K562 (cell line): Measurements from ENCODE around the gene FGFRL1. TPM values are rescaled to one million over a fixed set of nuclear protein-coding genes. Genes with fewer than 3 reads are reported as not detected.

Experiments used
- ATAC-seq: fragments of 200-7000 bp; cut with Tn5 transposase; 3 replicates; pipeline ENCODE4 v1.9.1; 2020; ENCODE audit warnings: moderate library complexity
- BruUV-seq: library from RNA; stranded (reverse); fragments of 400-500 nt; replicated peaks from 2 replicates; lab custom pipeline; 2021; lab: Mats Ljungman, UMichigan
- CTCF ChIA-PET: fragments of 300-600 bp; formaldehyde crosslinking; extraction: SDS; loops from one replicate; lab custom pipeline; 2021; ENCODE audit warnings: low intra/inter-chr PET ratio; lab: Yijun Ruan, JAX
- POLR2A ChIA-PET: fragments of 300-600, 350-650 bp; sonication (Branson Sonifier 250); formaldehyde crosslinking; extraction: SDS; loops from one replicate; lab custom pipeline; 2021; ENCODE audit warnings: antibody characterized with exemption, inconsistent platforms; lab: Yijun Ruan, JAX
- DNase-seq, 4 experiments: peaks; one replicate each; pipeline versions ENCODE4 v3.0.0 to v3.0.0-alpha.2; 2011 to 2018; ENCODE audit warnings: low spot score in 3 of 4, mixed read lengths in 3 of 4; ENCODE audit errors: extremely low read depth in 1 of 4
- FAIRE-seq: peaks from 2 replicates; lab custom pipeline; 2011; peaks lifted over from hg19 to GRCh38; lab: Jason Lieb, UNC
- H2AFZ ChIP-seq: 2 replicates; pipeline ENCODE4 v1.6.0; 2011; ENCODE audit warnings: low read depth, low read length, control low read depth, inconsistent platforms
- H3K27ac ChIP-seq: fragments of 200-600 bp; 3 replicates; pipeline ENCODE4 v1.8.0; 2011; ENCODE audit warnings: low read depth, mild to moderate bottlenecking, control low read depth, inconsistent platforms, low read length, moderate library complexity, mixed read lengths; ENCODE audit errors: extremely low read depth
- H3K27me3 ChIP-seq, 2 experiments: fragments of 300-600 bp in 1 of 2; 2 replicates in 1 of 2; 3 replicates in 1 of 2; pipeline versions ENCODE4 v1.6.0 to v1.8.0; 2011; ENCODE audit warnings: inconsistent platforms in 2 of 2, low read length in 2 of 2, mild to moderate bottlenecking in 1 of 2, mixed read lengths in 1 of 2, moderate library complexity in 1 of 2; ENCODE audit not compliant: control insufficient read depth in 2 of 2, insufficient read depth in 2 of 2
- H3K36me3 ChIP-seq: fragments of 300-600 bp; 3 replicates; pipeline ENCODE4 v1.8.0; 2011; ENCODE audit warnings: mild to moderate bottlenecking, low read length, inconsistent platforms; ENCODE audit not compliant: control insufficient read depth, insufficient read depth
- H3K4me1 ChIP-seq, 2 experiments: fragments of 200-600 bp in 1 of 2; replicated peaks in 1 of 2; 2 replicates in 1 of 2; 3 replicates in 1 of 2; pipeline versions ENCODE4 v1.5.1 to v1.8.0; 2011; ENCODE audit warnings: inconsistent platforms in 2 of 2, low read length in 2 of 2, mild to moderate bottlenecking in 1 of 2, mixed read lengths in 1 of 2, moderate library complexity in 1 of 2; ENCODE audit not compliant: control insufficient read depth in 2 of 2, insufficient read depth in 2 of 2
- H3K4me2 ChIP-seq: 2 replicates; pipeline ENCODE4 v1.6.1; 2011; ENCODE audit warnings: low read length, control low read depth, inconsistent platforms, mixed read lengths; ENCODE audit not compliant: insufficient read depth
- H3K4me3 ChIP-seq: fragments of 200-600 bp; sonication (generic), shearing (Covaris generic); 2 replicates; pipeline ENCODE4 v1.5.1; 2016; ENCODE audit warnings: control low read depth, inconsistent platforms
- H3K79me2 ChIP-seq: fragments of 200-600 bp; 3 replicates; pipeline ENCODE4 v1.8.0; 2011; ENCODE audit warnings: low read length, inconsistent platforms; ENCODE audit not compliant: control insufficient read depth, insufficient read depth
- H3K9ac ChIP-seq, 2 experiments: 2 replicates each; pipeline versions ENCODE4 v1.6.0 to v1.6.1; 2011; ENCODE audit warnings: low read depth in 2 of 2, low read length in 2 of 2, control low read depth in 1 of 2, inconsistent platforms in 1 of 2, mild to moderate bottlenecking in 1 of 2, mixed read lengths in 1 of 2; ENCODE audit not compliant: insufficient read depth in 1 of 2
- H3K9me1 ChIP-seq: one replicate; pipeline ENCODE4 v1.6.0; 2011; ENCODE audit warnings: inconsistent platforms, mild to moderate bottlenecking, low read length, moderate library complexity; ENCODE audit not compliant: control insufficient read depth, insufficient read depth
- H3K9me3 ChIP-seq: replicated peaks from 2 replicates; pipeline ENCODE4 v1.5.1; 2011; ENCODE audit warnings: low read depth, low read length, inconsistent platforms; ENCODE audit not compliant: control insufficient read depth, insufficient read depth
- H4K20me1 ChIP-seq: replicated peaks from 2 replicates; pipeline ENCODE4 v1.6.1; 2011; ENCODE audit warnings: low read length, inconsistent platforms, mixed read lengths; ENCODE audit not compliant: control insufficient read depth, insufficient read depth
- BCL6 ChIP-seq: fragments of 250-450 bp; sonication (Bioruptor Pico); IDR thresholded peaks from 2 replicates; pipeline ENCODE4 v1.4.0; 2020
- BMI1 ChIP-seq: fragments of 150-350 bp; IDR thresholded peaks from 2 replicates; pipeline ENCODE4 v1.6.1; 2014; ENCODE audit warnings: low read length
- CC2D1A ChIP-seq: fragments of 450-650 bp; IDR thresholded peaks from 2 replicates; pipeline ENCODE4 v1.6.1; 2017; ENCODE audit warnings: mild to moderate bottlenecking
- DDX20 ChIP-seq: fragments of 450-650 bp; IDR thresholded peaks from 2 replicates; pipeline ENCODE4 v1.6.1; 2016; ENCODE audit warnings: missing genetic modification characterization, low read depth, mild to moderate bottlenecking, missing compliant biosample characterization, moderate library complexity
- FIP1L1 ChIP-seq: fragments of 200-400 bp; formaldehyde crosslinking; IDR thresholded peaks from 2 replicates; pipeline ENCODE4 v1.6.1; 2018; ENCODE audit warnings: mild to moderate bottlenecking, low read depth, low read length; ENCODE audit not compliant: poor library complexity, severe bottlenecking
- TCF3 ChIP-seq: sonication (generic); formaldehyde crosslinking; IDR thresholded peaks from 2 replicates; pipeline ENCODE4 v1.4.0; 2020; ENCODE audit warnings: mild to moderate bottlenecking, missing genetic modification reagents
- ZNF133 ChIP-seq: fragments of 250-450 bp; sonication (Bioruptor Pico); IDR thresholded peaks from 2 replicates; pipeline ENCODE4 v1.4.0; 2020; ENCODE audit warnings: mild to moderate bottlenecking
- ZNF277 ChIP-seq: fragments of 250-450 bp; sonication (Bioruptor Pico); IDR thresholded peaks from 2 replicates; pipeline ENCODE4 v1.8.0; 2022; ENCODE audit warnings: inconsistent platforms, mild to moderate bottlenecking, moderate library complexity, borderline replicate concordance
- ZNF717 ChIP-seq: fragments of 250-450 bp; sonication (Bioruptor Pico); IDR thresholded peaks from 2 replicates; pipeline ENCODE4 v1.5.0; 2021
- WGBS: fragments of 100-300 bp; shearing (Covaris generic); methylation state at CpG from one replicate; pipeline ENCODE4 v1.1.6; 2016; ENCODE audit warnings: low coverage, mixed read lengths; ENCODE audit not compliant: insufficient coverage; ENCODE audit errors: missing lambda C conversion rate; 5-methylcytosine and 5-hydroxymethylcytosine counted together
- in situ Hi-C: fragments of 300-500 bp; cut with MboI; formaldehyde crosslinking; loops from 4 replicates; pipeline ENCODE4 v1.15.0; 2018; ENCODE audit warnings: inconsistent platforms, mixed read lengths
- intact Hi-C: fragments of 100-400 bp; cut with micrococcal nuclease; formaldehyde crosslinking; loops from 2 replicates; pipeline ENCODE4 v1.14.2; 2022
- polyA plus RNA-seq, 8 experiments: library from polyadenylated mRNA; depleted of rRNA in 4 of 8; stranded (reverse) in 5 of 8; unstranded in 3 of 8; fragments of >200 nt; fragmentation: Nextera tagmentation in 2 of 8; fragmentation: Illumina TruSeq in 1 of 8; extraction: Ambion mirVana in 2 of 8; extraction: Trizol in 1 of 8; gene quantifications; 2 replicates each; pipeline versions ENCODE4 v1.2.1 to v1.2.3, GENCODE V29; 2011 to 2014; ENCODE audit warnings: inconsistent platforms in 1 of 8, missing spikeins in 1 of 8
- total RNA-seq, 7 experiments: library from RNA; depleted of rRNA in 6 of 7; stranded (reverse); fragments of >200 nt in 6 of 7; fragmentation: Illumina TruSeq in 2 of 7; extraction: Trizol in 2 of 7; gene quantifications; 2 replicates each; pipeline versions ENCODE4 v1.2.1 to v1.2.3, GENCODE V29; 2011 to 2021; ENCODE audit warnings: low replicate concordance in 1 of 7

The FGFRL1 gene
- total and polyA plus RNA-seq, 9 of the 15 experiments (the other 6 are each of a cell fraction or from before 2014, with no cell fraction given) = 0.34 to 49.9 (median 14.6) TPM

DNA sequence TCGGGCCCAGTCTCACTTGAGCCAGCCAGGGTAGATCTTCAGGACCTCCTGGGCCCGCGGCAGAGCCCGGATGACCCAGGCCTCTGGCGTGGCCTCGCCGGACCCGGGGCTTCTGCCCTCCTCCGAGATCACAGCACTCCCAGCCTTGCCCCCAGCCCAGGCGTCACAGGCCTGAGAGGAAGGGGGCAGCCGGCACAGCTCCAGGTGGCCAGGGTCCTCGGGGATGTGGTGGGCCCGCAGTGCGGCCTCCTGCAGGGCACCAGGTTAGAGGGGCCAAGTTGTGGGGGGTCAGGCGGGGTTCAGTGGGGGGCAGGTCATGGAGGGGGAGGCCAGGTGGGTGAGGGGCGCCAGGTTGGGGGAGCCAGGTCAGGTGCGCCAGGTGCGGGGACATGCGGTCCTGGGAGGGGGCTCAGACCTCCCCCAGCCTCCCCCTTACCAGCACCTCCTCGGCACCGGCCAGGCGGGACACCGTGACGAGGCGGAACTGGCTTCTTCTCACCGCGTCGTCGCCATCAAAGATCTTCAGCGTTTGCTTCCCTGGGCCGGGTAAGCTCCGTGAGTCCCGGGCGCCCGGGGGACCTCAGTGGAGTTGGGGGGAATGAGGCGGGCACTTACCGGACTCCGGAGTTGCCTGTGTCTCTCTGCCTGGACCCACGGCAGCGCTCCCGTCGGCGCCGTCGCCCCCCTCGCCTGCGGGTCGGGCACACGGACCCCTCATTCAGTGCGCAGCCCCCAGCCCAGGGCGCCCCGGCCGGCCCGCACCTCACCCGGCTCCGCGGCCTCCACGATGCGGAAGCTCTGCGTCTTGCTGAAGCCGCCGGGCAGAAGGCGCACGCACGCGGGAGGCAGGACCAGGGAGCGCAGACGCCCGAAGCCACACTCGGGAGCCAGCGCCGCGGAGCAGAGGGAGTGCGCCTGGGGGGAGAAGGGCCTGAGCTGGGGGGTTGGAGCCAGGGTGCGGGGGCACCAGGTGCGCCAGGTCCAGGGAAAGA is 44.0 kb upstream of the FGFRL1 start:
- in situ Hi-C loops = no loop called here
- WGBS = 89% methylated on average over 4 of the region's 76 CpGs

More for the DNA sequence above, 44.0 kb upstream of the FGFRL1 start:
- no peaks in the 10 kb centered on the region for H3K9me3 ChIP-seq
- TF ChIP-seq CC2D1A (no peak), TCF3 (CRISPR knock-in tag) (no peak), BMI1 (no peak), ZNF277 (no peak), BCL6 (CRISPR knock-in tag) (no peak), DDX20 (tag) (no peak), ZNF717 (CRISPR knock-in tag) (no peak), ZNF133 (CRISPR knock-in tag) (no peak), FIP1L1 (no peak)
- TF ChIP-seq, all 486 proteins: peak for 0
- FAIRE-seq = no peak
- Histone ChIP-seq H3K36me3 (peaks cover 18% of the 10 kb centered on the region; the same call in 1 of the 3 replicates), H3K9ac (no peak overlapping the region), H3K27me3 (no peaks in the 10 kb centered on the region), H2AFZ (no peak overlapping the region), H3K79me2 (peaks cover 3% of the 10 kb centered on the region; the same call in 2 of the 3 replicates), H3K4me2 (no peak overlapping the region), H3K27ac (no peak overlapping the region), H4K20me1 (no peaks in the 10 kb centered on the region; the same call in 1 of the 2 replicates), H3K9me1 (no peaks in the 10 kb centered on the region), H3K4me3 (no peak overlapping the region), H3K4me1 (peaks cover 0 to 64% of the 10 kb centered on the region in 2 experiments; a peak in 4 of 5 replicates)
- no peak for ATAC-seq
- no TSS peak for BruUV-seq
- DNase-seq = no peak
- ChIA-PET POLR2A (no interaction called here), CTCF (no interaction called here)
- intact Hi-C loops = no loop called here
